Measurements from ENCODE around the gene PCF11. TPM values are rescaled to one million over a fixed set of nuclear protein-coding genes. Genes with fewer than 3 reads are reported as not detected.

PCF11 gene
- total RNA-seq, 2 donors from 2014 or later: 73.4 to 114 TPM

DNA sequence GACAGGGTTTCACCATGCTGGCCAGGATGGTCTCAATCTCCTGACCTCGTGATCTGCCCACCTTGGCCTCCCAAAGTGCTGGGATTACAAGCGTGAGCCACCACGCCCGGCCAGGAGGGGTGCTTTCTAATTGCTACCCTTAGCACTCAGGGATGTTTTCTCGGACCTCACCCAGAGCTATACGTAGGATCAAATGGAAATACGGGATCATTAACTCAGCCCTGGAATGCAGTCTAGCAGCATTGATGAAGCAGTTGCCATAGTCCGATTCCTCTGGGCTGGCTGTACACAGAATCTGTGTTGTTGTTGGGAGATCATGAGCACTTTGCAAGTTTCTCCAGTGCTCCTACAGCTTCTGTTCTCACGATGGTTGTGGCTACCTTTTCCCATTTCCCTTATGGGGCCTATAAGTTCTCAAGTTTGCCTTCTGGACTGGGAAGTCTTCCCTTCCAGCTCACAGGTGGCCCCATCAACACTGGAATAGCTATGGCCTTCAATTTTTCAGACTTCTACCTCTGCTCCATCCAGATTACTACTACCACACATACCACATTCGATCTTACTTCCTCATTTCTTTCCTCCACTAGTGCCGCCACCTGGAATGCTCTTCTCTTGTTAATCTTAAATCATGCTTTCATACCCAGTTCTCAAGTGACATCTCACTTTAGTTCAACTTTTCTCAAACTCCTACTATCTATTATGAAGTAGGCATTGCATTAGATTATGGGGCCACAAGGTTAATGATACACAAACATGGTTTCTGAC is 16.1 kb upstream of the PCF11 start:
- no peak for DNase-seq (ENCODE audit: low spot score)
- Histone ChIP-seq H3K4me3 (no peak overlapping the region), H3K9me3 (no peaks in the 10 kb centered on the region), H3K4me1 (ENCODE audit: control insufficient read depth in 1 of 2, low read depth in 2 of 2) (peaks cover 0 to 16% of the 10 kb centered on the region in 2 donors), H3K27ac (peak overlapping the region; percentile 41 to 65), H3K36me3 (no peaks in the 10 kb centered on the region), H3K27me3 (replicated peaks; ENCODE audit: insufficient read depth) (no peaks in the 10 kb centered on the region)
- no peak for ATAC-seq (ENCODE audit: insufficient number of reproducible peaks, low FRiP score, low read depth)
- TF ChIP-seq, protein P1, sequence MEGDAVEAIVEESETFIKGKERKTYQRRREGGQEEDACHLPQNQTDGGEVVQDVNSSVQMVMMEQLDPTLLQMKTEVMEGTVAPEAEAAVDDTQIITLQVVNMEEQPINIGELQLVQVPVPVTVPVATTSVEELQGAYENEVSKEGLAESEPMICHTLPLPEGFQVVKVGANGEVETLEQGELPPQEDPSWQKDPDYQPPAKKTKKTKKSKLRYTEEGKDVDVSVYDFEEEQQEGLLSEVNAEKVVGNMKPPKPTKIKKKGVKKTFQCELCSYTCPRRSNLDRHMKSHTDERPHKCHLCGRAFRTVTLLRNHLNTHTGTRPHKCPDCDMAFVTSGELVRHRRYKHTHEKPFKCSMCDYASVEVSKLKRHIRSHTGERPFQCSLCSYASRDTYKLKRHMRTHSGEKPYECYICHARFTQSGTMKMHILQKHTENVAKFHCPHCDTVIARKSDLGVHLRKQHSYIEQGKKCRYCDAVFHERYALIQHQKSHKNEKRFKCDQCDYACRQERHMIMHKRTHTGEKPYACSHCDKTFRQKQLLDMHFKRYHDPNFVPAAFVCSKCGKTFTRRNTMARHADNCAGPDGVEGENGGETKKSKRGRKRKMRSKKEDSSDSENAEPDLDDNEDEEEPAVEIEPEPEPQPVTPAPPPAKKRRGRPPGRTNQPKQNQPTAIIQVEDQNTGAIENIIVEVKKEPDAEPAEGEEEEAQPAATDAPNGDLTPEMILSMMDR (IDR thresholded peaks at IDR 0.05): no peak

- no peaks in the 10 kb centered on the region for H3K27me3 ChIP-seq (replicated peaks; ENCODE audit: insufficient read depth)
- H3K4me3 ChIP-seq: no peak overlapping the region
- no peak for DNase-seq (ENCODE audit: low spot score)
- ATAC-seq (ENCODE audit: insufficient number of reproducible peaks, low FRiP score, low read depth): no peak
- H3K4me1 ChIP-seq (ENCODE audit: control insufficient read depth in 1 of 2, low read depth in 2 of 2): no peaks in the 10 kb centered on the region
- no peaks in the 10 kb centered on the region for H3K9me3 ChIP-seq
- no peak overlapping the region for H3K27ac ChIP-seq
- no peaks in the 10 kb centered on the region for H3K36me3 ChIP-seq
- TF ChIP-seq, protein P1 (IDR thresholded peaks at IDR 0.05): no peak
These were observed 9.0 kb upstream of the PCF11 start for GRCh38 chr11:83147895-83148294.

DNA sequence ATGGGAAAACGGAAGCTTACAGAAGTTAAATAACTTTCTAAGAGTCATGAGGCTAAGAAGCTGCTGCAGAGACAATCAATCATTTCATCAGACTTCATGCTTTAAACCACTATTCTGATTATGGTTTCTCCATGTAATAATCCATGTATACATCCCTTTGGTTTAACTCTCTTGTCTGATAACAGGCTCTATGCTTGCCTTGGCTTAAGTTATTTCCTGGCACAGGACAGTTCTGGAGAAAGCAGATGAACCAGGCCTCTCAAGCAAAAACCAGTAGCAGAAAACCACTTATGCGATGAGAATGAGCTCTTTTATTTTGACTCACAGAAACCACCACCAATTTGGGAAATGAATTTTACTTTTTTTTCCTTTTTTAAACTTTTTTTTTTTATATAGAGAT is 6.5 kb upstream of the PCF11 start:
- no peak overlapping the region for H3K27ac ChIP-seq
- H3K4me3 ChIP-seq: no peak overlapping the region
- no peaks in the 10 kb centered on the region for H3K4me1 ChIP-seq (ENCODE audit: control insufficient read depth in 1 of 2, low read depth in 2 of 2)
- no peaks in the 10 kb centered on the region for H3K36me3 ChIP-seq
- DNase-seq (ENCODE audit: low spot score) (no peak), ATAC-seq (ENCODE audit: insufficient number of reproducible peaks, low FRiP score, low read depth) (no peak)
- TF ChIP-seq, protein P1 (IDR thresholded peaks at IDR 0.05): no peak
- H3K27me3 ChIP-seq (replicated peaks; ENCODE audit: insufficient read depth): no peaks in the 10 kb centered on the region
- H3K9me3 ChIP-seq: no peaks in the 10 kb centered on the region

- Histone ChIP-seq H3K36me3 (no peaks in the 10 kb centered on the region), H3K4me1 (ENCODE audit: control insufficient read depth in 1 of 2, low read depth in 2 of 2) (no peaks in the 10 kb centered on the region), H3K4me3 (no peak overlapping the region), H3K27me3 (replicated peaks; ENCODE audit: insufficient read depth) (no peaks in the 10 kb centered on the region), H3K9me3 (no peaks in the 10 kb centered on the region), H3K27ac (no peak overlapping the region)
- ATAC-seq (ENCODE audit: insufficient number of reproducible peaks, low FRiP score, low read depth): no peak
- TF ChIP-seq, protein P1 (IDR thresholded peaks at IDR 0.05): no peak
- DNase-seq (ENCODE audit: low spot score): no peak
These were observed 5.5 kb upstream of the PCF11 start for GRCh38 chr11:83151274-83151977.

DNA sequence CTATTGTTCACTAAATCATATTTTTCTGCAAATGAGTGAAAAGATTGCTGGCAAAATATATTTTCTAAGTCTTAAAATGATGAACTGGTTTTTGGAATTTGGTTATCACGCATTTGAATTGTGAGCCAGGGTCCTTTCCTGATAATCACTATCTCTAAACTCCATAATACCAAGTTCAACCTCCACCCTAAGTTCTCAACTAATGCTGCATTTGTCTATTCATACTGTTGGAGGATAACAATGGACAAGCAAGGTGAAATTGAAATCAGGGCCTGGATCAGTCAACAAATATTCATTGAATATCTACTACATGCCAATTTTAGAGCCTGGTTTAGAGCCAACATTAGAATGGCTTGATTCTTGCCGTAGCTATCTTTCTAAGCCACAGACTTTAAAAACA is 4.7 kb upstream of the PCF11 start:
- H3K36me3 ChIP-seq: no peaks in the 10 kb centered on the region
- no peaks in the 10 kb centered on the region for H3K4me1 ChIP-seq (ENCODE audit: control insufficient read depth in 1 of 2, low read depth in 2 of 2)
- no peak overlapping the region for H3K4me3 ChIP-seq
- ATAC-seq (ENCODE audit: insufficient number of reproducible peaks, low FRiP score, low read depth): no peak
- DNase-seq (ENCODE audit: low spot score): no peak
- TF ChIP-seq, protein P1 (IDR thresholded peaks at IDR 0.05): no peak
- H3K9me3 ChIP-seq: no peaks in the 10 kb centered on the region
- H3K27me3 ChIP-seq (replicated peaks; ENCODE audit: insufficient read depth): no peaks in the 10 kb centered on the region
- no peak overlapping the region for H3K27ac ChIP-seq
